Kidney tubule cell (primary cell): ENCODE data around the gene PTER.

ENCODE experiments used
- DNase-seq: peaks from one replicate; pipeline ENCODE4 v3.0.0-alpha.2; 2018; ENCODE audit warnings: low spot score

The PTER gene

DNA sequence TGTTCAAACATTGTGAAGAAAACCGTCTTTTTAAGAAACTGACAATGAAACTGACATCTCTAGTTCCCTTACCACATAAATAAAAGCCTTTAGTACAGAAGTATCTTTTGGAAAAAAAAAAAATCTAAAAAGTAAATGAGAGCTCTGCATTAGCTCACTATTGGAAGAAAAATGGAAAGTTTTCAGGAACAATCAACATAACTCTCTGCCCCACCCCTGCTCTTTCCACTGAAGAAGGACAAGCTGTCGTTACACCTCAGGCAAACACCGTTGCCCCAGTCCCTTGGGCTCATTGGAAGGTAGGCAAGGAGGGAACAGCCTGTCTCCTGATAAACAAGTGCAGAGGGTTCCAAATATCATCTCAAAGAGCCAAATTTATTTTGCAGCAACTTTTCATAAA, 107.3 kb downstream of the PTER start:
- DNase-seq = no peak

DNA sequence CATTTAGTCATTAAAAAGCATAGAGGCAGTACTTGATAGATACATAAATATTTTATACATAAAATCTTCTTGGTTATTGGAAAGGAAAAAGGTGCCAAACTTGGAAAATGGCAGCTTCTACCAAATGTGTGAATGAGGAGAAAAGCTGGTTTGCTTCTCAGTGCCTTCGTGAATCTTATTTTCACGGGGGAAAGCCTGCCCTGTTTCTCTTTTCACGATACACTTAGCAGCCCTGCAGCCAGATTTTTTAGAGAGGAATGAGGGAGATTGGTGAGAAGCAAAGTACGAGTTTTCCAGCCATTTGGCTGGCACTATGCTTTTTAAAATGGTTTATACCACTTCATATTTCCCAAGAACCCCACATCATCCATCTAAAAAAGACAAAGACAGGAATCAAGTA, 107.8 kb downstream of the PTER start:
- DNase-seq = no peak

DNA sequence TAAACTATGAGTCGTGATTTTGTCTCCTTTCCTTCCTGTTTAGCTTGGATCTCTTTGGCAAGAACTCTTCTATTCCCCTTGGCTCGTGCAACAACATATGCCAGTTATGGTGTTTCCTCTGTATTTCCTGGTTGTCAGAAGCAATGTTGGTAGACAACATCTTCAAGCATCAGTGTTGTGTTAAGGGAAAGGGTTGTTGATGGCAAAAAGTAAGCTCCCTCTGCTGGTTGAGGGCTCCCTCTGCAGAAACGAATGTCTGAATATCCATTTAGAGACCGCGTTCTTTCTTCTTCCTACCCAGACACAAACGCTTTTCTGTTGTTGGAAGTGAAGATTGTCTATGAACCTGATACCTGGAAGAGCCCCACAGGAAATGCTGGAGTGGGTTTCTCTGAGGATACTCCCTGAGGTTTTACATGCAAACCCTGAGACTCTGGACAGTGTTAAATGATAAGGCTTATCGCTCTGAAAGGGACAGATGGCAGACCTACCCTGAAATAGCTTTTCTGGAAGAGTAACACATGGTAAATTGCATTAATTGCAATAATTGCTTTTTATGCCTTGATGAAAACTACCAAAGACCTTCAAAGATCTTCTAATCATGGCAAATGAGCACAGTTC, 108.4 kb downstream of the PTER start:
- peak; percentile 57 for DNase-seq

DNA sequence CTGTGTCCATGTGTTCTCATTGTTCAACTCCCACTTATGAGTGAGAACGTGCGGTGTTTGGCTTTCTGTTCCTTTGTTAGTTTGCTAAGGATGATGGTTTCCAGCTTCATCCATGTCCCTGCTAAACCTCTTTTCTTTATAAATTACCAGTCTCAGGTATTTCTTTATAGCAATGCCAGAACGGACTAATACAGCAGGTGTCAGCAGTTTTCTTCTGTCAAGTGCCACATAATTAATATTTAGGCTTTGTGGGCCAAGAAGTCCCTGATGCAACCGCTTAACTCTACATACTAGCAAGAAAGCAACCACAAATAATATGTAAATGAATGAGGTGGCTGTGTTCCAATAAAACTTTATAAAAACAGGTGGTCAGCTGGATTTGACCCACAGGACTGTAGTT, 111.2 kb downstream of the PTER start:
- DNase-seq = no peak

DNA sequence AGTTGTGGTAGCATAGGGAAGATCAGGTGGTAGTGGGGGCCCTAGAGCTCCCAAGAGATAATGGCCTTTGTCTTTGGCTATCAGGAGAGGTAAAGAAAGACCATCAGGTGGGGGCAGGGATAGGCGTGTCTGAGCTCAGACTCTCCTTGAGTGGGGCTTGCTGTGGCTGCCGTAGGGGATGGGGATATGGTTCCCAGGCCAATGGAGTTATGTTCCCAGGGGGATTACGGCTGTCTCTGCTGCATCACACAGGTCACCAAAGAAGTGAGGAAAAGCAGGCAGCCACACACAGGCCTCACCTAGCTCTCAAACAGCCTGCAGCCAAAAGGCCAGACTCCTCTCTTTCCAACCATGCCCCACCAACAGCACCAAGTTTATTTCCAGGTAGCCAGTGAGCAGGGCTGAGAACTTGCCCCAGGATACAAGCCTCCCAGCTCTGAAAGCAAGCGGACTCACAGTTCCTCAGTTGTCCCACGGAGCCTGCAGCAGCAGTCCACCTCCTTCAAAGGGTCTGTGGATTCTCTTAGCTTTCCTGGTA, 122.5 kb downstream of the PTER start:
- DNase-seq = no peak

DNA sequence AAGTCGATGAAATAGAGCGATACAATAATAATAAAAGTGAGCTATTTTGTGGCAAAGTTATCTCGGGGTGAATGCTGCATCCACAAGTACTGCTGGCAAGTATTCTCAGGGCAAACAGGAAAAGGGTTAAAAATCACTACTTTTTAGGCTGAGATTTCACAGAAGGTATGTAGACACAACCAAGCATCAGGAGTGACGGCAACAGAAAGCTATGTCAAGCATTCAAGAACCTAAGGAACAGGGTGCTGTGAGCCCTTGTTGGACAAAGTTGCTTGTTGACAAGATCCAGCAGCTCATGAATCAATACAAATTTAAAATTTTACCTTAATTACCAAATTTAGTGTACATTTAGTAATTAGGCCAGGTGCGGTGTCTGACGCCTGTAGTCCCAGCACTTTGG, 126.1 kb downstream of the PTER start:
- no peak for DNase-seq
